HG03108 (cell line): Measurements from ENCODE around the gene GIMAP8.
A peak's percentile ranks its signal among the peaks of the same experiment; 100 is the strongest.

Experiments
- ATAC-seq: cut with Tn5 transposase; IDR thresholded peaks from one replicate; pipeline ENCODE4 v1.9.1; 2021; ENCODE audit warnings: moderate library complexity; ENCODE audit not compliant: unreplicated experiment

Gene GIMAP8

DNA sequence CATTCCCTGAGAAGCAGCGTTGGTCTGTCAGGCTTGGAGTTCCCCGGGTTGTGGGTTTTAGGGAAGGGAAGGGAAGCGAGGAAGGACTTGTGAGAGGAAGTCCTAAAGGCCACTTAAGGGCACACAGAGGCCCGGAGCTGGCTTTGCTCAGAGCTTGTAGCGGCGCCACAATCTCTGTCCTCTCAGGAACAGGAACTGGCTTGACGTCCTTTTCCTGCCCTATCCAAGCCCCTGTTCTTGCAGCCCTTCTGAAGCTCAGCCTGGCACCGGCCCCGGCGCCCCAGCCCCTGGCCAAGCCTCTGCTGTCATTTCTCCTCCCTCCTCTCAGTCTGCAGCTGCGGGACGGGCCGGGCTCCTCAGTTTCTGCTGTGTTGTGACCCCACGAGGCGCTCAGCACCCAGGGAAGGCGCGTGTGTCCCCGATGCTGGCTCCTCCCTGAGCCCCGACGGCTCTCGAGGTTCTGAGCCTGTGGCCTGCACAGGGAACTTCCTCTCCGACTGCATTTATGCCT is at the start of gene GIMAP8:
TSS of gene GIMAP8 (plus strand) at position 140 of the 511 bp plus-strand sequence. CDS start 16,069 bp downstream, outside the sequence.
- no peak for ATAC-seq

DNA sequence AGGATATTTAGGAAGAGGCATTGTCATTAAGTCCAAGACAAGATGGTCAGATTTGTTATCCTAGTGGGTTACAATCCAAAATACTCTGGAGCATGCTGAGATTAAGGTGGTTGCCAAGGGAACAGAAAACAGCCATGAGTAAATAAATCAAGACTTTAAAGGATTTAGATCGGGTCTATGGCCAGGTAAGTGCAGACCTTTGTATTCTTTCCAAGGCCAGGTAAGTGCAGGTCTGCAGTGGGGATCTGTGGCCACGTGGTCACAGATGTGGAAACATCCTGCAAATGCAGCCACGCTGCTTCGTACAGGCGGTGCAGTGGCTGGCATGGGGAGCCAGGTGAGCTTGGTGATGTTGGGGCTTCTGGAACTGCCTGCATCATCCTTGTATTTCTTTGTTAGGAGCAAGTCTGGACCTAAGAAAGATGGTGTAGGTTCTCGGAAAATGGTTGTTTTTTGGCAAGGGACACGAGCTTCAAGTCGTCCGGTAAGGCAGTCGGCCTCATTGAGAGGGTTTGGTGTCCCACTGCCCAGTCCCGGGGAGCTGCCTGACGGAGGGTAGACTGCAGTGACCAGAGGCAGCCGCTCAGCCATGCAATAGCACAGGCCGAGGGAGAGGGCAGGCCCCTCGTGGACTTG is 49.5 kb upstream of the GIMAP8 start:
- ATAC-seq: no peak

DNA sequence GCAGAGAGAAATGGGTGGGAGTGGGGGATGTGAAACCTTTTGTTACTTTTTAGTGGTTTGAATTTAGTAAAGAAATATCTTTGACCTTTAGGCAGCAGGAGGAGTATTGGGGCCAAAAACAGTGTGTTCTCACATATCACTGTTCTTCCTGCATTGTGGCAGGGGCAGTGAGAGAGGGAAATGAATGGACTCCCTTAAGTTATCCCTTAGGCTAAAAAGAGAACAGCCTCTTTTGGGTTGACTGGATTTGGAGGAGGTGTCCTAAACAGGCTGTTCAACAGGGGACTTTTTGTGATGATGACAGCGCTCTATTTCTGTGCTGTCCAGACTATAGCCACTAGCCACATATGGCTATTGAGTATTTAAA is 49.0 kb upstream of the GIMAP8 start:
- ATAC-seq: no peak

DNA sequence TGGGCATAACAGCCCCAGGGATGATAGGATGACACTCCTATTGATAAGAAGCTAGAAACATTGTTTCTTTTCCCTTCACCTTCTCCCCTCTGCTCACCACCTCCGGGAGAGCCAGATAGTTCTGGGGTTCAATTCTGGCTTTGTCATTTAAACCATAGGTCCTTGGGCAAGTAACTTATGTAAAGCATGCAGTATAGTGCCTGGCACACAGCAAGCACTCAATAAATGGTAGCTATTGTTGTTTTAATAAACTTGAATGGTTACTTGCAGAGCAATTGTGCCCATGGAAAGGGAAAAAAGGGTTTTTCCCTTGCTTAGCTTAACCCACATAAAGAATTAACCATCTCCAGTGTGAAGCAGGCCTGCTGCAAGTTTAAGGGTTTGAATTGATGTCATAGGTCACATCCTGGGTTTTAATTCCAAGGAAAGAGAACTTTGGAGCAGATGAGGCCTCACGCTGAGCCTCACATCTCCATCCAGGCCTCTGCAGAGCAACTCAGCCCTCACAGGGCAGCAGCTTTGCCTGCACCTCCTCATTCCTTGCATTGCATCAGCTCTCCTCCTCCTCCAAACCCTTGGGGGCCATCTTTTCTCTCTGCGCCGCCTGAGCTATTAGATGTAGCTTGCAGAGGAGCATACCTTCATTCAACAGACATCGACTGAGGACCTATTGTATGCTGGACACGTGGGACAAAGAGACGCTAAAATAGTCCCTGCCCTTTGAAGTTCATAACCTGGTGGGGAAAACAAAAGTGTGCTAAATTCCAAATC is 48.4 kb upstream of the GIMAP8 start:
- no peak for ATAC-seq

DNA sequence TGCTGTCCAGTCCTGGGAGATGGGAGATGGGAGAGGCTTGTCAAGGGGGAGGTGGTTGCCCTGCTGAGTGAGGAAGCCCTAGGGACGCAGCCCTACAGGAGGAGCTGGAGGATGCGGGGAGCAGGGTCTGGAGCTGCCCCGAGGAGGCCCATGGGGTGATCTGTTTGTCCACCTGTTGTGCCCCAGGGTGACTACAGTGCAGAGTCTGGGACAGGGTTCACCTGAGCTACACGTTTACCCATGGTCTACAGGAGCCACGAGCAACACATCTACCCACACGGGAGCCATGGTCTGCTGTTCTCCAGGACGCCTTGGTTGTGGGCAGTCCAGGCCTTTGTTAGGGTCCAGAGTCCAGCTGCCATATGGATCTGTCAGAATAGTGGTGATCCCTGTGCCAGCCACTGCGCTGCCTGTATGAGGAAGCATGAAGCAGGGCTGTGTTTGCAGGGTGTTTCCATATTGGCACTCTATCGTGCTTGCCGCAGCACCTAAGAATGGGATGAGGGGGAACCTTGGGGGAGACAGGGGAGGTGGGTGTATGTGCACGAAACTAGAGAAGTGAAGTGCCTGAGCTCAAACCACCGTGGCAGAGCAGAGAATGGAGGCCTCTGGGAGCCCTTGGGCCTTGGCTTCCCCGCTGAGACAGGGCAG is 47.6 kb upstream of the GIMAP8 start:
- ATAC-seq: no peak

DNA sequence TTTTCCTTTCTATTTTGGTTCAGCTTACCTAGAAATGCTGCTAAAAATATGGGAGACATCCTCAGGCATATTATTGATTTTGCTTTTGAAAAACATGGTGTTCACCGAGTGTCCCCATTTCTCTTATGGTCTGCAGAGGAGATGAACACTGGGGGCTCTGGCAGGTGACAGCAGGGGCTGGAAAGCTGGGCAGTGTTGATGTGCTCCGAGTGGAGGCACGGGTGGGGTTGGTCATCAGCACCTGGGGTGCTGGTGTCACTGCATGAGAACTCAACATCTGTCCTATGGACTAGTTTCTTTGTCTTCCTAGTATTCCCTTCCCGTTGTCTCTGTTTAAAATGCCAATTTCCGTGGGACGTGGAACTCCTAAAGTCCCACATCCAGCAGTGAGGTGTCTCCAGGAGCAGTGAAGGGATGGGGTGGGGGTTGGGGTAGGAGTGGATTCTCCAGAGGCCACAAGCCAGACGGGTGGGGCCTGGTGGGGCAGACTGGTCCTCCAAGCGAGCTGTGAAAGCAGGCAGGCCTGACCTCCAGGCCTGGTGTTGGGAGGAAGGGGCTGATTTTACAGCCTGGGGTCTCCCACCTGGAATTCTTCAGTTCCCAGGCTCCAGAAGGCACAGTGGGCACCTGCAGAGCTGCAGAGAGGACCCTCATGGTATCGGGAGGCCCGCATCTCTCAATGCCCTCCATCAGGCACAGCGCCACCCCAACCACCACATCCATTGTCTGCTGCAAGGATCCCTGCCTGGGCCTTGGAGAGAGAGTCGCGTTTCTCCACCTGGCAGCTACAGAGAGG is 46.9 kb upstream of the GIMAP8 start:
- no peak for ATAC-seq

DNA sequence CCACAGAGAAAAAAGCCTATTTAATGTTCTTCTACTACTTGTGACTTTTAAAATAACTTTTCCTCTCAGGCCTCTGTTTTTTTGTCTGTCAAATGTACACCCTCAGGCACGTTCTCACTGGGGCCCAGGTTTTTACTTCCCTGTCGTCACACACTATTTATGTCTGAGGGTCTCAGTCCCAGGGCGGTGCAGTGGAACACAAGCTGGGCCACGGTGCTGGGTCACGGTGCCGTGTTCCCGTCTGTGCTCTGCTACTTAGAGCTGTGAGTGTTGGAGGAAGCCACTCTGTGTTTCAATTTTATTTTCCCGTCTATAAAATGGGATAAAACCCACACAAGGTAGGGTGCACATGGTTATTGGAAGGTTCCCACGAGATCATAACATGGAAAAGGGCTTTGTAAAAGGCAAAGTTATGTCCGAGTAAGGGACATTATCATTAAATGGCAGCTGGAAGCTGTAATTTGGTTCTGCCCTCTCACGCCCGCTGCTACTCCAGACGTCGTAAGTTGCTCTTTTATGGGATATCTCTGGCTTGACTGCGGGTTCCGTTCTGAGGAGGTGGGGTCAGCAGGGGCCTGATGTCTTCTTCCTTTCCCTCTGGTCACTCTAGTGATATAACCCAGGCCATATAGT is 46.1 kb upstream of the GIMAP8 start:
- no peak for ATAC-seq

DNA sequence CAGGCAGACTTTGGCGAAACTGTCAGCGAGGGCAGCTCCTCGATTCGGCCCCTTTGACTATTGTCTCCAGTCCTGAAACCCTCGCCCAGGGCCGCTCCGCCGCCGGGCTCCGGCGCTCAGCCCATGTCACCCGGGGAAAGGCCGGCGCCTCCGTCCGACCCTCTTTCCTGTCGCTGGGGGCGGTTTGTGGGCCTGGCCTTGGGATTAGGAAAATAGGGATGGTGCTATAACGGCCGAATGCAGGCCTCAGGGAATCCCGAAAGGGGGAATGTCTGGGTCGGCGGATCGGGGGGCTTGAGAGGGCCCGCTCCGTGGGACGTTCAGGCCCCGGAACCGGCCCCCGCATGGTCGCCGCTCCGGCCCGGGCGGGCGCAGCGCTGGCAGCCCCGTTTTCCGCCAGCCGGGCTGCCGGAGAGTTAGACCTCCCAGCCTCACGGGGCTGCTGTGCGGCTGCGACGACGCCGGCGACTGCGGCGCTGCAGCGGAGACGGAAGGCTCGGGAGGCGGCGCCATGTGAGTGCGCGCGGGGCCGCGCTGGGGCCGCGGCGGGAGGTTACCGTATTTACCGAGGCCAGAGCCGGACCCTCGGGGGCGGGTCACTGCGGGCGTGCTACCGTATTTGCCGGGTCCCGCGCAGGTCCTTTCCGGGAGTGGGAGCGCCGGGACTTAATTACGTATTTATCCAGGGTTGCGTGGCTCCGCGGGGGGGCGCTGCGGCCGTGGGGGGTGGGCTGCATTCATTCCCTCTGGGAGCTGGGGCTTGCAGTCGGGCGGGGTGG is 45.4 kb upstream of the GIMAP8 start:
- ATAC-seq: peak; percentile 45

DNA sequence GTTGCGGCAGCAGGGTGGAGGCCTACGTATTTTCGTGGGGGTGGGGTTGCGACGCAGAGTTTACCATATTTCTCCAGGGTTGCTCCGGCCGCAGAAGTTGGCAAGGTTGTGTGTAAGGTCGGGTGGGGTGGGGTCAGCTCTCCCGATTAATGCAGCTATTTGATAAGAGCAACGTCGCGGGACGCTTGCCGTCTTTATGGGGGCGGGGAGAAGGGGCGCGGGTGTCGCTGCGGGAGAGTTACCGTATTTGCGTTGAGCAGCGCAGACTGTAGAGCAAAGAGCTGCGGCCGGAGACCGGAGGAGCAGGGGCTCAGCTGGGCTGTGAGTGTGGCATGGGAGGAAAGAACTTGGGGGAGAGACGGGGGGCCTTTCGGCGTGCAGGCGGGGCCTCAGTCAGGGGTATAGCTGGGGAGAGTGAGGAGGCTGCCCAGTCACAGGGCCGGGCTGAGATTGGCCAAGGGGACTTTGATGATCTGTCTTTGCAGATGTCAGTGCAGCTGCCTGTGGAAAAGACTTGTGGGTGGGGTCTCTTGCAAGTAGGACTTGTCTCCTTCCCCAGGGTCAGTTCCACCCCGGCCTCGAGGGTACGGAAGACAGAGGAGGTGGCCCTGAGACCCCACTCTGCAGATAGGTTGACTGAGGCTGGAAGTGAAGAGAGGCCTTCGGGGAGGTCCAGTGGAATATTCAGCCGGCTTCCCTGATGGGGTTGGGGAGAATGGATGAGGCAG is 44.7 kb upstream of the GIMAP8 start:
- ATAC-seq: no peak

DNA sequence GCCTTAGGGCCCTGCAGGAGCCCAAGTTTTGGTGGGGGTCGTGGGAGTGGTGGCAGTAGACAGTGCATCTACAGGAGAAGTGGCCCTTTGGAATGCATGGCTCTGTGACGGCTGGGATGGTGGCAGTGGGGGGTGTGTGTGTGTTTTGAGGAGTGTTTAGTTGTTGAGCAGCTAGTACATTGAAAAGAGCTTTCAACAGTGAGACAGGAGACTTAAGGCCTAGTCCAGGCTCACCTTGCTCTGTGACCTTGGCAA is 44.2 kb upstream of the GIMAP8 start:
- ATAC-seq: no peak

DNA sequence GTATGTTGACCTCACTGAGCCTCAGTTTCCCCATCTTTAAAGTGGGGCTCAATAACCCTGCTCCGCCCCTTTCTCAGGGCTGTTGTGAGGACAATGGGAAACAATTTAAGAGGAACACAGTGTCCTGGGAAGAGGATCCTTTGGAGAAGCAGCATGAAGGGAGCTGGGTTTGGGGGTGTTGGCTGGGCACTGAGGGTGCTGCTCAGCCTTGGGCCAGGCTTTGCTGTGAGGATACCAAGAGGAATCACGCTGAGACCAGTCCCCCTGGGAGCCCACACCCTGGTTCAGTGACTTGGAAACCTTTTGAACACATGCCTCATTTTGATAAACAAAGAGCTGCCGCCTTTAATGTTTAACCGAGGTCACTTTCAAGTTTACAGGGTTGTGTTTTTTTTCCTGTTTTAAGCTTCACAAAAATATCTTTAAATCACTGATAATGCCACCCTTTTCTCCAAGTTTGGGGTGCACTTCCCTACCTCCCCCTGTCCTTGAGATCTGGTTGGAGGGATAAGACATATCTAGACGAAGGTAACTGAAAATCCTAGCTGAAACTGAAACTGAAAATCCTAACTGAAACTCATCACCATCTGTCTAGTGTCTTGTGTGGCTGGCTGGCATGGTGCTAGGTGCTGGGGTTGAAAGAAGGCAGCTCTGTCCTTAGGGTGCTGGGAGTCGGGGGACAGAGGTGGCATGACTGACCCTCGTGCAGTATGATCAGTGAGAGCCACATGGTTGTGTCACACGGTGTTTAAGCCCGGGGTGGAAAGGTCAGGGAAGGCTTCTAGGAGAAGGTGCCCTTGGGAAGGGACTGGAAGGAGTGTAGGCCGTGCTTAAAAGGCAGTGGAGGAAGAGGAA is 43.6 kb upstream of the GIMAP8 start:
- peak; percentile 42 for ATAC-seq

DNA sequence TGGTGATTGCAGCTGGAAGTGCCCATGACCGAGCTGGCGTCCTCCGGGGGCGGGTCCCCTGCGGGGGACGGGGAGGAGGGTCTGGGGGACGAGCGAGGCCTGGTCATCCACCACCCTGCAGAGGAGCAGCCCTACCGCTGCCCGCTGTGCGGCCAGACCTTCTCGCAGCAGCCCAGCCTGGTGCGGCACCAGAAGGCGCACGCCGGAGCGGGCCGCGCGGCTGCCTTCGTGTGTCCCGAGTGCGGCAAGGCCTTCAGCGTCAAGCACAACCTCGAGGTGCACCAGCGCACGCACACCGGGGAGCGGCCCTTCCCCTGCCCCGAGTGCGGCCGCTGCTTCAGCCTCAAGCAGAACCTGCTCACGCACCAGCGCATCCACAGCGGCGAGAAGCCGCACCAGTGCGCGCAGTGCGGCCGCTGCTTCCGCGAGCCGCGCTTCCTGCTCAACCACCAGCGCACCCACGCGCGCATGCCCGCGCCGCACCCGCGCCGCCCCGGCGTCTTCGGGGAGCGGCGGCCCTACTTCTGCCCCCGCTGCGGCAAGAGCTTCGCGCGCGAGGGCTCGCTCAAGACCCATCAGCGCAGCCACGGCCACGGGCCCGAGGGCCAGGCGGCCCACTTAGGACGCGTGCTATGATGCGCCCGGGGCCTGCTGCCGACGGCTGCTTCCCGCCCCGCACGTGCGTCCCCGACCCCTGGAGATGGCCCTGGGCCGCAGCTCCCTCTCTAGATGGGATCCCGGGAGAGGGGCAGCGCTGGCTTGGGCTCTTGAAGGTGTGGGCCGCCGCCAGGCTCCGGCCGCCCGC is 42.6 kb upstream of the GIMAP8 start:
- ATAC-seq: no peak

DNA sequence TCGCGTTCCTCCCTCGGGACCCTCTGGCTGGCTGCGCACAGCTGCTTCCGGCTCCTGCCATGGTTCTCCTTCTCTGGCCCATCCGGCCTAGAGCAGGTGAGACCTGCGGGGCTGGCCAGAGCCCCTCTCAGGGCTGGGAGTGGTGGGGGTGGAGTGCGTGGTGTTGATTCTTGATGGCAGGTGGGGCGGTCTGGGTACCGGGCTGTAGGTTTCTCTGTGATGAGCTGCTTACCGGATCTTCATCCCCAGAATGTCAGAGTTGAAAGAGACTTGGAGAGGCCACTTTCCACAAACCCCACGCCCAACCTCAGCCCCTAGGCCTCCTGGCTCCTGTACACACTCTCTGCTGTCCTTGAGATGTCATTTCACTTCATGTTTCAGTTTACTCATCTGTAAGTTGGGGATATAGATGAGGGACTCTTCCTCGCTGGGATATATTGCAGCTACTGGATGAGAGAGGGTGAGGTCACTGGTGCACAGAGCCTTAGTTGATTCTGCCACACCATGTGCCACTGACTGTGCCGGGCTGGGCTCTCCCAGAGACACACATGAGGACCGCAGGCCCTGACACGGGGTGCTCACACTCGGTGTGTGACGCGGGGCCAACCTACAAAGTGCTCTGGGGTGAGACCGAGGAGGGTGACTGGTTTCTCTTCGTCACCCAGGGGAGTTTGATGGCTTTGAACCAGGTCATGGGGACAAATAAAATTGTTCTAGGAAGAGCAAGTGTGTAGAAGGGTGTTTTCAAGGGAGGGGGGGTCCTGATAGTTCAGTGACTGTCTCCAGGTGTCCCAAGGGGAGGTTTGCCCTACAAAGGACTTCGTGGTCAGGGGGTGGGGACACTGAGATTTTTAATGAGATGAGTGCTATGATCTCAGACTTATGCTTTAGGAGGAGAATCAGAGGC is 41.8 kb upstream of the GIMAP8 start:
- ATAC-seq: peak; percentile 30

DNA sequence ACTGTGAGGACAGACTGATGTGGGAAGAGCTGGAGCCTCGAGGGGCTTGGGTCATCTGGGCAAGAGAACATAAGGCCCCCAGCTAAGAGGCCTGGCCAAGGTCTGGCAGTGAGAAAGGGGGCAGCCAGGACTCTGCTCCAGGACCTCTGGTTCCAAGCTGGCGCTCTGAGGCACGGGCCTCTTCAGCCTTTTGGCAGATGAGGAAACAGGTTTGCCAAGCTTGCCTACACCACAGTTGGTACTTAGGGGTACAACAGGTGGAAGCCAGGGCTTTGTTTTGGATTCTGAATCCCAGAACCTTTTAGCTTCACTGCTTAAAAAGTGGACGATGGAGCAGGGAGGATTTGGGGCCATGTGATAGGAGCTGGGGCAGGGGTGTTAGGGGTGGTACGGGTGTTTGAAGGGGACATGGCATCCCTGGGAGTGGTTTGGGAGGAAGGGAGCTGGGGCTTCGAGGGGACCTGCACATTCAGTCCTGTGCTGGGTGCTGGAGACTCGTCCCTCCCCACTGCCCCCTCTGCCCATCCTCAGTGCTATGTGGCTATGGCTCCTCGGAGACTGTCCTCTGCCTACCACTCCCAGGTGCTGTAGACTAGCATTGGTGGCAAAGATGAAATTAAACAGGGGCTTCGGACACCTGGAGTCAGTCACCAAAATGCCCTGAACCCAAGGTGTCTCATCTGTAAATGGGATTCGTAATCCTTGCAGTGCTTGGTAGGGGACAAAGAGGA is 41.0 kb upstream of the GIMAP8 start:
- no peak for ATAC-seq

DNA sequence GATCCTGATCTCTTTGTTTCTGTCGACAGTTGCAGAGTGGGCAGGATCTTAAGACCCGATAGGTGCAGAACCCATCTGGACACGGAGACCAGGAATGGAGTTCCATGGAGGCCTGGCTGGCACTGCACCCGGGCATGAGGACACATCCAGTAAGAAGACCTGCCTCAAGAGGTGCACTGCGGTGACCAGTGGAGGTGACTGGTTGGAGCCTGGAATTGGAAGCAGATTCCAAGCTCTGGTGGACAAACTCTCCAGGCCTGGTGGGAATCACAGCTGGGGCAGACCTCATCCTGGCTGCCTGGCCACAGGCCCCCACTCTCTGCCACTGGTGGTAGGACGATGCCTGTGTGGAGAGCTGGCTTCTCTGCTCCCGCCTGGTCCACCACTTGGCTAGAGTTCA is 40.3 kb upstream of the GIMAP8 start:
- ATAC-seq: no peak

DNA sequence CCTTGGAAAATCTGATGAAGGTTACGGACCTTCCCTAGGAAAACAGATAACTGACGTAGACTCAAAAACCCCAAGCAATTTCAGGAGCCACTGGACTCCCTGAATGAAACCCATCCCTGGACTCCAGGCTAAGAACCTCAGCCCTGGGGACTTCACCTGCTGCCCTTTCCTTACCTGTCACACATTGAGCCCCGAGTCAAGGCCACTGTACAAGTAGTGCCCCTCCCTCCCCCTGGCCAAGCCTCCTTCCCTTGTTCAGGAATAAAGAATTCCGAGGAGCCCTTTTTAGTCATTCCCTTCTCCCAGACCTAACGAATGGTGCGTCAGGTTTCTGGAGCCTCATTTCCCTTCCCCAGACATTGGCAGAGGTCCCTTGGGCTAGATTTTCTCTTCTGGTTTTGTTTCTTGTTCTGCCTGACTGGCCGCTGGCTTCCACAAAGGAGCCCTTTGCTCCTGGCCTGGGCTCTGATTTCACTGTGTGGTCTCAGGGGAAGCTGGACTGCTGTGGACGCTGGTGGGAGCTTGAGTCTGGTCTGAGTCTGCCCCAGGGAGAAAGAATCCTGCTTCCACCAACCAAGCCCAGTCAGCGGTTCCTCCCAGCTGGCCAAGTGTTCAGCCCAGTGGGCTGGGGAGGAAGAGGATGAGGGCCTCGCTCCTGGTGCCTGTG is 39.6 kb upstream of the GIMAP8 start:
- no peak for ATAC-seq
